Measurements from ENCODE around the gene PSMC1.

Gene PSMC1

DNA sequence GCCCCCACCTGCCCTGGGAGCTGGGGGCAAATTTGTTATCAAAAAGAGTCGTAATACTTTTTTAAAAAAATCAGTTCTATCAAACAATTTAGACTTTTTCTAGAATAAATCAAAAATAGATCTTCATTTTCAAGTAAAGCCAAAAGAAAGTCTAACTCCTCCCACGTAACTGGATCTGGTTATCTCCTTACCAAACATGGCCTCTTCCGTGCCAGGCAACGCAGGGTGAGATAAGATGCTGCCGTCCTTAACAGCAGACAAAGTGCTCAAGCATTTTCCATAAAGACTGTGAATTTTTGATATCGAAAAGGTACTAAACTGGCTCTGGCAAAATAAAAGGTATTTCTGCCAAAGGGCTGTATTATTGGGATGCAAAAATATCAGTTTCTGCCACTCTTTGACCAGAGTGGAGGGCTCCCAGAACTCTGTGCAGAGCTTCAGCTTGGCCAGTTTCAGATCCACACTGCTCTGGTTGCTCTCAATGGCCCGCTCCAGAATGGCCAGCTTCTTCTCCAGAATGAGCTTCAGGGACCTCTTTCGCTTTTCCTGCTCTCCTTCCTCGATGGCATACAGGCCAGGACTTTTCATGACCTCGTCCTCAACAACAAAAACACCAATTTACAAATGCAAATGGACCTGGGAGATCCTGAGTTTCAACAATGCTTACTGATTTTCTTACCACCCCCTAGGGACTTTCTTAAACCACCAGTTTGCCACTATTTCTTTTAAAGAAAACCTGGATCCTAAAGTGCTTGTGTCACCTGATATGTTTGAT, 46.4 kb downstream of the PSMC1 start:
- no peak for DNase-seq

DNA sequence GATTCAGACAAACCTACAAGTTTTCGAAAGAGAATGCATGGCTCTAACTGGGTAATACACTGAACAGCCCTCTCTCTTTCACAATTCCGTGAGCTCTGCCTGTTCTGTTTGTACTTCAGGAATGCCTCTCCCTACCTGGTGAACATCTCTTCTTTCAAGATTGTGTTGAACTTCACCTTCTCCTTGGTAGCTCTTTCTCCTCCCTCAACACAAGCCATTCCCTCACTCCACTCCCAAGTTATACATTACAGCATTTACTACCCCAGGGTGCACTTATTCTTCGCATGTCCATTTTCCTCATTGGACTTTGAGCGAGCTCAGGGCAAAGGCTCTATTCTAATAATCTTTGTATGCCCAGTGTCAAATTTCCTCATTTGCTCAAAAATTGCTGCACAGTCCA, 47.1 kb downstream of the PSMC1 start:
- DNase-seq, result no peak

DNA sequence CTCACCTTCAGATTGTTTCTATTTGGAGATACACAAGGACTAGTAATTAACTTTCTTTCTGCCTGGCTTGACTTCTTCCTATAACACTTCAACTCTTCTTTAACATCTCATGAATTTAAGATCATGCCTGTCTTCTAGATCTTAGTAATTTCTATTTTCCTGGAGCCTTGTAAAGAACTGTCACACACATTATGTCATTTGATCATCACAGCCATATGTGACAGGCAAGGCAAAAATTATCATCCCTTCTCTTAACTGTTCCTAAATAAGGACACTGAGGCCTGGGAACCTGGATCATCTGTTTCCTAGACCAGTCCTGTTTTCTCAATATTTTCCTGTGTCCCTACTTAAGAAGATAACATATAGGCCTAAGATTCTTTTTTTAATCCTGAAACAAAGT, 48.1 kb downstream of the PSMC1 start:
- no peak for DNase-seq

DNA sequence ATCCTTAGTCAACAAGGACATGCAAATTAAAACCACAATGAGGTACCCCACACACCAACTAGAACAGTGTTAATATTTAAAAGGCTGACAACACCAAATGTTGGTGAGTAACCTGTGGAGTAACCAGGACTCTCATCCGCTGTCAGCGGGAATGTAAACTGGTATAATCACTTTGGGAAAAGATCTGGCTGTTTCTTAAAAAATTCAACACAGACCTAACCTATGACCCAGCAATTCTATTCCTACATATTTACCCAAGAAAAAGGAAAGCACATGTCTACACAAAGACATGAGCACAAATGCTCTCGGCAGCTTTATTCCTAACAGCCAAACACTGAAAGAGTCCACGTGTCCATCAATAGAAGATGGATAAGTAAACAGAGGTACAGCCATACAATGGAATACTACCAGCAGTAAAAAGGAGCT, 48.8 kb downstream of the PSMC1 start:
- no peak for DNase-seq

DNA sequence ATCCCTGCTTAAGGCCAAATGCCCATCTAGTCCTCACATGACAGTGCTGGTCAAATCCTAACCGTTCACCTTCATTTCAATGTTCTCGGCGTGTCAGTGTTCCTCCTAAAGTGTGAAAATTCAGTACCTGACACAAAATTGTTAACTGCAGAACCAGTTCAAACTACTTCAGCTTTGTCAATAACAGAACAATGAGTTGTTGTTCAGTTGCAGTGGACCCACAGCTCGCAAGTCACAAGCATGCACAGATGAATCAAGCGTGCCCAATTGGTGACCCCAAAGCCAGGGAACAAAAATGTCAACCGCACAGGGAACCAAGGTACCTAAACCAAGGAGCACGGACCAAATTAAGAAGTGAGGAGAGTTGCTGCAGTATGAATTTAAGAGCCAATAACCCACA, 52.2 kb downstream of the PSMC1 start:
- no peak for DNase-seq

DNA sequence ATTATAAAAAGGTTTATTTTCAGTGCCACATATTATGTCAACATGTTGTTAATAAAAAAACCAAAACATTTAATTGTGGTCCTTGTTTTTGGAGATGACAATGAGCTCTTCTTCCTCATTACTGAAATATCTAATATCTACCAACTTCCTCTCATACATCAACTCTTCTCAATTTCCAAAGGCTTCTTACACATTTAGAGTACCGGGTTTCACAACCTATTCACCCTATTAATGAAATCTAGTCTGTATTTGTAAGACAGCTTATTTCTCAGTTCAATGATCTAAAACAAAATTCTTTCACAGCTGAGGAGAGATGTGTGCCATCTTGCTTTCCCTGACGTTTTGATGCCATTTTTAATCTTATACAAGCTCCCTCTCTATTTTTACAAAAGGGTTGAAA, 60.9 kb downstream of the PSMC1 start:
- DNase-seq, result no peak

DNA sequence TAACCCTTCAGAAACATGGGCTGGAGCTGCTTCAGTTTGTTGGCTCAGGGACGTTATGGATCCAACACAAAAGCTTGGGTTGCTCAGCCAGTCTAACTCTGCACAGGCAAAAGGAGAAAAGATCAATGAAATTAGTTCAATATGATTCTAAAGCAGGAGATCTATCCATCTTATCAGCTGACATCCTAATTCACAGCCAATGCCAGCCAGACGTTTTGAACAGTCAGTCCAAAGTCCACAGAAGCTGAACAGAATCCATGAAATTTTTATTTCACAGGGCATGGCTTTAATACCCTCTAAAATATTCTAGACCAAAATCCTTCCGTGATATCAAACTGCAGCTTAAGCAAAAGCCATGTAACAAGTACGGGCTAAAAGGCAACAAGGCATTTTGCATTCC, 61.7 kb downstream of the PSMC1 start:
- no peak for DNase-seq

DNA sequence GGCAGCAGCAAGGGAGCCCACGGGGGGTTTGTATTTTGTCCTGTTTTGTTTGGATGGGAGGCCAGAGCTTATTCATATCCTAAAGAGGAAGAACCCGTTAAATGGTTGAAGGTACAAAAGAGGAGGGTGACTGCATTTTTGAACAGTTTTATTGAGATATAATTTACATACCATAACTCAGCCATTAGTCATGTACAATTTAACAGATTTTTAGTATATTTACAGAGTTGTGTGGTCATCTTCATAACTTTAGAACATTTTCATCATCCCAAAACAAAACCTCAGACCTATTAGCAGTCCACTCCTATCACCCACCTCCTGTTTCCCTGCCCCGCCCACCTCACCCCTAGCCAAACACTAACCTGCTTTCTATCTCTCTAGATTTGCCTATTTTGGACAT, 62.8 kb downstream of the PSMC1 start:
- DNase-seq, result no peak

DNA sequence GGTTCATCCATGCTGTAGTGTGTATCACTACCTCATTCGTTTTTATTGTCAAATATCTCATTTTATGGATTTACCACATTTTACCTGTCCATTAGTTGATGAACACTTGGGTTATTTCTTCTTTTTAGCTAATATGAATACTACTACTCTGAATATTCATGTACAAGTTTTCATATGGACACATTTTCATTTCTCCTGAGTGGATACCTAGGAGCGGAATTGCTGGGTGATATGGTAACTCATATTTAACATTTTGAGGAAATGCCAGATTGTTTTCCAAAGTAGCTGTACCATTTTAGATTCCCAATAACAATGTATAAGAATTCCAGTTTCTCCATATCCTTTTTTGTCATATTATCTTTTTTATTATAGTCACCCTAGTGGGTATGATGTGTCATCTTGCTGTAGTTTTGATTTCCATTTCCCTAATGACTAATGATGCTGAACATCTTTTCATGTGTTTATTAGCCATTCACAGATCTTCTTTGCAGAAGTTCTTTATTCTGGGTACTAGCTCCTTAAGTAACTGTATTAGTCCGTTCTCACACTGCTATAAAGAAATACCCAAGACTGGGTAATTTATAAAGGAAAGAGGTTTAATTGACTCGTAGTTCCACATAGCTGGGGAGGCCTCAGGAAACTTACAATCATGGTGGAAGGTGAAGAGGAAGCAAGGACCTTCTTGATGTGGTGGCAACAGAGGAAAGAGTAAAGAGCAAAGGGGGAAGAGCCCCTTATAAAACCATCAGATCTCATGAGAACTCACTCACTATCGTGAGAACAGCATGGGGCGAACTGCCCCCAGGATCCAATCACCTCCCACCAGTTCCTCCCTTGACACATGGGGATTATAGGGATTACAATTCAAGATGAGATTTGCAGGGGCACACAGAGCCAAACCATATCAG, 63.5 kb downstream of the PSMC1 start:
- no peak for DNase-seq

DNA sequence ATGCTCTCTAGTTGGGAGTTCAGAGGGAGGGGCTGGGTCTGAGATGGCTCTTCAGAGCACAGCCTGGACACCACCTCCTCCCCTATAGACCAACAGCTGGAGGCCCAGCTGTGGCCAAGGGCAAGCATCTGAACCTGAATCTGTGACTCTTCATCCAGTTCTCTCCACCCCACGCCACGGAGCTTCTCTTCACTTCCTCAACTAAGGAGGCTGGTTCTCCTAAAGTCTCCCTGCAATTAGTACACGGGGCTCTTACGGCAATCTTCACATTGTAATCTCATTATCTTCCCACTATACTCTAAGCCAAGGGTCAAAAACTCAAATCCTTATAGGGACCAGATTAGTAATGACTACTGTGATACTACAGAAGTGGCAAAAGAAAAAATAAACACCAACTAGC, 65.5 kb downstream of the PSMC1 start:
- DNase-seq, result no peak
